Ishikawa (cell line): ENCODE measurements around the gene TBC1D16.

ENCODE experiments used
- CEBPB ChIP-seq: IDR thresholded peaks from 2 replicates; pipeline ENCODE4 v1.6.1; 2012
- CREB1 ChIP-seq: IDR thresholded peaks from 2 replicates; pipeline ENCODE4 v1.6.1; 2012; ENCODE audit warnings: low read depth
- EGR1 ChIP-seq: IDR thresholded peaks from 2 replicates; pipeline ENCODE4 v1.6.1; 2012
- EP300 ChIP-seq: IDR thresholded peaks from 2 replicates; pipeline ENCODE4 v1.6.1; 2012; ENCODE audit warnings: borderline replicate concordance
- FOXM1 ChIP-seq: IDR thresholded peaks from 2 replicates; pipeline ENCODE4 v1.6.1; 2012; ENCODE audit warnings: low read depth, borderline replicate concordance
- NFIC ChIP-seq: IDR thresholded peaks from 2 replicates; pipeline ENCODE4 v1.6.1; 2012
- RAD21 ChIP-seq: IDR thresholded peaks from 2 replicates; pipeline ENCODE4 v1.6.1; 2012; ENCODE audit warnings: low read depth
- REST ChIP-seq: IDR thresholded peaks from 2 replicates; pipeline ENCODE4 v1.6.1; 2012; ENCODE audit warnings: low read depth, mild to moderate bottlenecking
- TAF1 ChIP-seq: IDR thresholded peaks from 2 replicates; pipeline ENCODE4 v1.6.1; 2012; ENCODE audit warnings: low read depth, mild to moderate bottlenecking
- TCF12 ChIP-seq: IDR thresholded peaks from 2 replicates; pipeline ENCODE4 v1.6.1; 2012; ENCODE audit warnings: low read depth
- TEAD4 ChIP-seq: IDR thresholded peaks from 2 replicates; pipeline ENCODE4 v1.6.1; 2012
- USF1 ChIP-seq: IDR thresholded peaks from 2 replicates; pipeline ENCODE4 v1.6.1; 2012
- YY1 ChIP-seq: IDR thresholded peaks from 2 replicates; pipeline ENCODE4 v1.6.1; 2012; ENCODE audit warnings: low read depth
- ZBTB7A ChIP-seq: IDR thresholded peaks from 2 replicates; pipeline ENCODE4 v1.6.1; 2012; ENCODE audit warnings: low read depth
- TF ChIP-seq, protein P1 (sequence below): IDR thresholded peaks from 2 replicates; pipeline ENCODE4 v1.6.1; 2012

Gene TBC1D16

DNA sequence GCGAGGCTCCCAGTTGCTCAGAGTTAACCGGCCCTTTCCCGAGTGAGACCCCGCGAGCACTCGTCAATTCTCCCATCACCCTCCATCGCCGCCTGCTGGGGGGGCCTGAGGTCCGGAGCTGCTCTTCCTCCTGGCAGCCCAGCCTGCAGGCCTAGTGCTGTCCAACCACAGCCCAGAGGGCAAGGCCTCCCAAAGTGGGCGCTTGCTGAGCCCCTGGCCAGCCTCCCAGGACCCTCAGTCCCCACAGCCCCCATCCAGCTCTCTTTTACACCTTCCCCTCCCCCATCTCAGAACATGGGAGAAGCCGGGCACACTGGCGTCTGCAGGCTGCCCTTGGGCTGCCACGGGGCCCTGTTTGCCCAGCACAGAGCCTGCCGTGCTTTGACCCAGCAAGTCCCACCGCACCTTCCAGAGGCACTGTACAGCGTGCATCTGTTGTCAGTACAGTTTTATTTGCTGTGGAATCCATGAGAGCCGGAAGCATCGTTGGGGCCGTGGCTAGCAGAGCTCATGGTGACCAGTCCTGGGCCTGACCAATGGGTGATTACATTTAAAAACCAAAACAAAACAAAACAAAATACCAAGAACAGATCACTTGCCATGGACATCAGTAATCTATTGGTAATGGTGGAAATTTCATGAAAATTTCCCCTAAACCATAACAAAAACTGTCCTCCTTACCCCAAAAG is 100.3 kb downstream of the TBC1D16 start:
- no peak for TF ChIP-seq FOXM1
- no peak for TF ChIP-seq REST
- no peak for TF ChIP-seq ZBTB7A
- TF ChIP-seq TCF12 = no peak
- no peak for TF ChIP-seq TAF1
- TF ChIP-seq EGR1 = no peak
- TF ChIP-seq YY1 = no peak
- no peak for TF ChIP-seq NFIC
- TF ChIP-seq CEBPB = no peak
- no peak for TF ChIP-seq USF1
- TF ChIP-seq TEAD4 = no peak
- no peak for TF ChIP-seq EP300
- TF ChIP-seq, protein P1, sequence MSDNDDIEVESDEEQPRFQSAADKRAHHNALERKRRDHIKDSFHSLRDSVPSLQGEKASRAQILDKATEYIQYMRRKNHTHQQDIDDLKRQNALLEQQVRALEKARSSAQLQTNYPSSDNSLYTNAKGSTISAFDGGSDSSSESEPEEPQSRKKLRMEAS = no peak
- TF ChIP-seq RAD21 = no peak
- no peak for TF ChIP-seq CREB1

DNA sequence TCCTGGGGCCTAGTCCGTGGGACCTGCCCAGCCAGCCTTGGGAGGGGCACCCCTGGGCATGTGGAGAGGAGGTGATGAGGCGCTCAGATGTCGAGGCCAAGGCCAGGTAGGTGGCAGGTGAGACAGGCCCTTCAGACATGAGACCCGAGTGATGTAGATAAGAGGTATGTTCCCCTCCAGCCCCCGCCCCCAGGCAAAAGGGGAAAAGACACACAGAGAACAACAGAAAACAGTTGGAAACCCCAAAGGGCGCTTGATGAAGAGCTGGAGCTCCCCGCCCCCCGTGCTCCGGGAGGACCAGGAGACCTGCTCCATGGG is 101.1 kb downstream of the TBC1D16 start:
- TF ChIP-seq EGR1 (no peak), ZBTB7A (no peak), TAF1 (no peak), REST (no peak), YY1 (no peak), TCF12 (no peak), USF1 (no peak), NFIC (no peak), CREB1 (no peak)

- no peak for TF ChIP-seq YY1
- TF ChIP-seq FOXM1 = no peak
- 0 out of 2 replicates have a peak, but pooled peaks have one; percentile 25 for TF ChIP-seq TCF12
- TF ChIP-seq REST = no peak
Observed at GRCh38 chr17:79933863-79934652, 101.6 kb downstream of the TBC1D16 start.

GRCh38 chr17:79932451-79933306 is 103.0 kb downstream of the TBC1D16 start:
- TF ChIP-seq, protein P1 = no peak
- TF ChIP-seq YY1 = no peak
- no peak for TF ChIP-seq EGR1
- TF ChIP-seq REST = no peak
- TF ChIP-seq TCF12 = no peak
- no peak for TF ChIP-seq FOXM1
